Measurements from ENCODE around the gene SPDYE4. TPM values are rescaled to one million over a fixed set of nuclear protein-coding genes. Genes with fewer than 3 reads are reported as not detected.
A peak's percentile ranks its signal among the peaks of the same experiment; 100 is the strongest.

SPDYE4 gene
- total and polyA plus RNA-seq, 2 experiments from 2014 or later = not detected

- TF ChIP-seq EZH2 (IDR thresholded peaks at IDR 0.05; ENCODE audit: insufficient read depth, poor library complexity, severe bottlenecking) (no peak), EZH2phosphoT487 (IDR thresholded peaks at IDR 0.05; ENCODE audit: insufficient read depth, low read depth) (no peak)
- H3K36me3 ChIP-seq (ENCODE audit: low read depth) = no peaks in the 10 kb centered on the region
- 68 to 72% methylated on average over 12 to 13 of the region's 13 CpGs for WGBS, 2 experiments (ENCODE audit: low coverage in 1 of 2, low lambda C conversion rate in 2 of 2, missing lambda C conversion rate in 2 of 2)
- H3K9me3 ChIP-seq (ENCODE audit: low read depth) = no peaks in the 10 kb centered on the region
- H3K9me2 ChIP-seq (ENCODE audit: insufficient read depth) = no peaks in the 10 kb centered on the region
- no peaks in the 10 kb centered on the region for H3K4me1 ChIP-seq (ENCODE audit: insufficient read depth)
- no peaks in the 10 kb centered on the region for H3F3A ChIP-seq (ENCODE audit: insufficient read depth)
- no peak overlapping the region for H3K9ac ChIP-seq
- no peak for DNase-seq
- H2AFZ ChIP-seq = no peak overlapping the region
- H4K20me1 ChIP-seq (ENCODE audit: insufficient read depth) = no peaks in the 10 kb centered on the region
- in situ Hi-C loops (cut with MboI) = loop anchor here (10.0 kb wide), 1 partner anchor 342 kb away; no protein-coding TSS in a partner anchor
- H3K4me2 ChIP-seq (ENCODE audit: unreplicated experiment) = no peak overlapping the region
- peaks cover 31% of the 10 kb centered on the region for H3K27me3 ChIP-seq (replicated peaks; ENCODE audit: insufficient read depth)
- no peaks in the 10 kb centered on the region for H3K79me2 ChIP-seq (ENCODE audit: insufficient read depth)
- H3K4me3 ChIP-seq = no peak overlapping the region
- H3K27ac ChIP-seq = no peak overlapping the region
These were observed 1.2 kb downstream of the SPDYE4 start for GRCh38 chr17:8757189-8757588.

DNA sequence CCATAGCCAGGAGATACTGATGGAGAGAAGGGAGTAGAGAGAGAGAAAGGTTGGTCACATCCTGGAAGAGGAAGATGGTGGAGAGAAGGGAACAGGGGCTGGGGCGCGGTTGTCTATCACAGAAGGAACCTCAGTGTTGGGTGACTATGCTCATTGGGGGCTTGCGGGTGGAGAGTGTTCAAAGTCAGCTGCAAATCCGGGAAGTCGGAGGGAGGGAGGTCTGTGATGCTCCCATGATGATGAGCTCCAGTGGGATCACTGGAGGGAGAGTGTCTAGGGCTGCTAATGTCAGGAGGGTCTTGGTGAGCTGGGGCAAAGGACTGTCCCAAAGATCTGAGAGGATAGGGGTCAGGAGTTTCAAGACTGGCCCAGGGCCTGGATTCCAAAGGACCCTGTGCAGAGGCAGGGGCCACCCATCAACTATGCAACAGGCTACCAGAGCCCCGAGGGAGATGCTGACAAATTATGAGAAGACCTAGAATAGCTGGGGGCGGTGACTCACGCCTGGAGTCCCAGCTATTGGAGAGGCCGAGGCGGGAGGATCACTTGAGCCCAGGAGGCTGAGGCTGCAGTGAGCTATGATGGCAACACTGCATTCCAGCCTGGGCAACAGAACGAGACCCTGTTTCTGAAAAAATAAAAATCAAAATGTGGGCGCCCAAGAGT, 2.6 kb downstream of the SPDYE4 start:
- H3K4me1 ChIP-seq (ENCODE audit: insufficient read depth) = no peaks in the 10 kb centered on the region
- H2AFZ ChIP-seq = no peak overlapping the region
- H4K20me1 ChIP-seq (ENCODE audit: insufficient read depth) = no peaks in the 10 kb centered on the region
- no peak for DNase-seq
- H3F3A ChIP-seq (ENCODE audit: insufficient read depth) = no peaks in the 10 kb centered on the region
- 84 to 89% methylated on average over 12 of the region's 12 CpGs for WGBS, 2 experiments (ENCODE audit: low coverage in 1 of 2, low lambda C conversion rate in 2 of 2, missing lambda C conversion rate in 2 of 2)
- H3K9me2 ChIP-seq (ENCODE audit: insufficient read depth) = no peaks in the 10 kb centered on the region
- H3K4me2 ChIP-seq (ENCODE audit: unreplicated experiment) = no peak overlapping the region
- in situ Hi-C loops (cut with MboI) = loop anchor here (10.0 kb wide), 1 partner anchor 341 kb away; no protein-coding TSS in a partner anchor
- H3K36me3 ChIP-seq (ENCODE audit: low read depth) = no peaks in the 10 kb centered on the region
- no peak for TF ChIP-seq EZH2 (IDR thresholded peaks at IDR 0.05; ENCODE audit: insufficient read depth, poor library complexity, severe bottlenecking)
- no peak for TF ChIP-seq EZH2phosphoT487 (IDR thresholded peaks at IDR 0.05; ENCODE audit: insufficient read depth, low read depth)
- peaks cover 21% of the 10 kb centered on the region for H3K27me3 ChIP-seq (replicated peaks; ENCODE audit: insufficient read depth)
- no peak overlapping the region for H3K27ac ChIP-seq
- H3K9ac ChIP-seq = no peak overlapping the region
- H3K9me3 ChIP-seq (ENCODE audit: low read depth) = no peaks in the 10 kb centered on the region
- no peaks in the 10 kb centered on the region for H3K79me2 ChIP-seq (ENCODE audit: insufficient read depth)
- H3K4me3 ChIP-seq = no peak overlapping the region

DNA sequence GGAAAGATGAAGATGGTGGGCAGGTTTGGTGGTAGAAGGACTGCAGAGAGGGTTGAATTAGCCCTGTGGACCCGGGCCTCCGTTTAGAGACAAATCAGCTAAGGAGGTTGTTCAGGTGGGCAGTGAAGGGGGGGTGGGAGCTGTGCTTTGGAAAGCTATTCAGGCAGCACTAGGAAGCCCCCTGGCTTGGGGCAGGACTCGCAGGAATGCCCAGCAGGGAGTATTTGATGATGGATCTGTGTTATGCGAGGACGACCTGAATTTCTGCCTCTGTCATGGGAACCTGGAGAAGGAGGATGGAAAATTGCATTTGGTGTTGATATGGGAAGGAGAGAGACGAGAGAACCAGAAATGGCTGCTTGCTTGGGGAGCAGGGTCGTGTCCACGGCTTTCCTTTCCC, 3.5 kb downstream of the SPDYE4 start:
- no peak overlapping the region for H3K9ac ChIP-seq
- H3K9me2 ChIP-seq (ENCODE audit: insufficient read depth) = no peaks in the 10 kb centered on the region
- no peaks in the 10 kb centered on the region for H3K36me3 ChIP-seq (ENCODE audit: low read depth)
- peaks cover 21% of the 10 kb centered on the region for H3K27me3 ChIP-seq (replicated peaks; ENCODE audit: insufficient read depth)
- no peaks in the 10 kb centered on the region for H4K20me1 ChIP-seq (ENCODE audit: insufficient read depth)
- WGBS, 2 experiments (ENCODE audit: low coverage in 1 of 2, low lambda C conversion rate in 2 of 2, missing lambda C conversion rate in 2 of 2) = 41 to 50% methylated on average over 8 of the region's 8 CpGs
- no peaks in the 10 kb centered on the region for H3F3A ChIP-seq (ENCODE audit: insufficient read depth)
- DNase-seq = no peak
- H3K27ac ChIP-seq = no peak overlapping the region
- H3K4me2 ChIP-seq (ENCODE audit: unreplicated experiment) = no peak overlapping the region
- TF ChIP-seq EZH2 (IDR thresholded peaks at IDR 0.05; ENCODE audit: insufficient read depth, poor library complexity, severe bottlenecking) = no peak
- no peak for TF ChIP-seq EZH2phosphoT487 (IDR thresholded peaks at IDR 0.05; ENCODE audit: insufficient read depth, low read depth)
- H3K79me2 ChIP-seq (ENCODE audit: insufficient read depth) = no peaks in the 10 kb centered on the region
- no peaks in the 10 kb centered on the region for H3K4me1 ChIP-seq (ENCODE audit: insufficient read depth)
- H3K9me3 ChIP-seq (ENCODE audit: low read depth) = no peaks in the 10 kb centered on the region
- no peak overlapping the region for H3K4me3 ChIP-seq
- in situ Hi-C loops (cut with MboI) = loop anchor here (10.0 kb wide), 1 partner anchor 340 kb away; no protein-coding TSS in a partner anchor
- H2AFZ ChIP-seq = no peak overlapping the region

GRCh38 chr17:8753976-8754440, 4.3 kb downstream of the SPDYE4 start:
- Histone ChIP-seq H4K20me1 (ENCODE audit: insufficient read depth) (no peaks in the 10 kb centered on the region), H3K9ac (no peak overlapping the region), H3K4me3 (no peak overlapping the region), H3K9me3 (ENCODE audit: low read depth) (no peaks in the 10 kb centered on the region), H3K4me1 (ENCODE audit: insufficient read depth) (no peaks in the 10 kb centered on the region), H3K79me2 (ENCODE audit: insufficient read depth) (no peaks in the 10 kb centered on the region), H3F3A (ENCODE audit: insufficient read depth) (no peaks in the 10 kb centered on the region), H2AFZ (no peak overlapping the region), H3K9me2 (ENCODE audit: insufficient read depth) (no peaks in the 10 kb centered on the region), H3K36me3 (ENCODE audit: low read depth) (no peaks in the 10 kb centered on the region), H3K27ac (no peak overlapping the region), H3K27me3 (replicated peaks; ENCODE audit: insufficient read depth) (peaks cover 12% of the 10 kb centered on the region), H3K4me2 (ENCODE audit: unreplicated experiment) (no peak overlapping the region)
- peak; percentile 59 for DNase-seq
- WGBS, 2 experiments (ENCODE audit: low coverage in 1 of 2, low lambda C conversion rate in 2 of 2, missing lambda C conversion rate in 2 of 2) = 0 to 9% methylated on average over 1 of the region's 1 CpG
- in situ Hi-C loops (cut with MboI) = loop anchor here (10.0 kb wide), 1 partner anchor 339 kb away; no protein-coding TSS in a partner anchor
- TF ChIP-seq EZH2 (IDR thresholded peaks at IDR 0.05; ENCODE audit: insufficient read depth, poor library complexity, severe bottlenecking) = no peak
- no peak for TF ChIP-seq EZH2phosphoT487 (IDR thresholded peaks at IDR 0.05; ENCODE audit: insufficient read depth, low read depth)
